Measurements from ENCODE around the gene CDH13.

DNA sequence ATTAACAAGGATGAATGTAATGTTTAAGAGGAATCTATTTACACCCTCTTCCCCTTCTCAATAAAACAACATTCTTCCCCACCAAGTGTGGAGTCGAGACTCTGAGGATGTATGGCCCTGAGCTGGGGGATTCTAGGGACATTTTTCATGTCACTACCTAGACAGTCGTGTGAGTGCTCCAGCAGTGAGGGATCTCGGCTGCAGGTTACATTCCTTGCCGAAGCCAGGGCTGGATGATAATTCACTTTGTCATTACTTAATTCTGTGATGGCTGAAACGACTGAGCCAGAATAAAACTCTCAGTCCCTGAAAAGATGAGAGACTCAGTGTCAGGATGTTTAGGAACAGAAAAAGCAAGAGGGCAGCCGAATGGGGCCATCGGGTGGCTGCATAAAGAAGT lies 1074.1 kb downstream of the CDH13 start:
- TF ChIP-seq, protein P1, sequence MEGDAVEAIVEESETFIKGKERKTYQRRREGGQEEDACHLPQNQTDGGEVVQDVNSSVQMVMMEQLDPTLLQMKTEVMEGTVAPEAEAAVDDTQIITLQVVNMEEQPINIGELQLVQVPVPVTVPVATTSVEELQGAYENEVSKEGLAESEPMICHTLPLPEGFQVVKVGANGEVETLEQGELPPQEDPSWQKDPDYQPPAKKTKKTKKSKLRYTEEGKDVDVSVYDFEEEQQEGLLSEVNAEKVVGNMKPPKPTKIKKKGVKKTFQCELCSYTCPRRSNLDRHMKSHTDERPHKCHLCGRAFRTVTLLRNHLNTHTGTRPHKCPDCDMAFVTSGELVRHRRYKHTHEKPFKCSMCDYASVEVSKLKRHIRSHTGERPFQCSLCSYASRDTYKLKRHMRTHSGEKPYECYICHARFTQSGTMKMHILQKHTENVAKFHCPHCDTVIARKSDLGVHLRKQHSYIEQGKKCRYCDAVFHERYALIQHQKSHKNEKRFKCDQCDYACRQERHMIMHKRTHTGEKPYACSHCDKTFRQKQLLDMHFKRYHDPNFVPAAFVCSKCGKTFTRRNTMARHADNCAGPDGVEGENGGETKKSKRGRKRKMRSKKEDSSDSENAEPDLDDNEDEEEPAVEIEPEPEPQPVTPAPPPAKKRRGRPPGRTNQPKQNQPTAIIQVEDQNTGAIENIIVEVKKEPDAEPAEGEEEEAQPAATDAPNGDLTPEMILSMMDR (IDR thresholded peaks at IDR 0.05) = no peak
- no peak for TF ChIP-seq POLR2A (IDR thresholded peaks at IDR 0.05)

All from thyroid gland (tissue), 4 donors.